GM23248 (cell line): Measurements from ENCODE around the gene TMEM117. TPM values are rescaled to one million over a fixed set of nuclear protein-coding genes. Genes with fewer than 3 reads are reported as not detected.

ENCODE experiments used
- DNase-seq: peaks from one replicate; pipeline ENCODE4 v3.0.0-alpha.2; 2015
- H2AFZ ChIP-seq: fragments of 200-600 bp; sonication (generic); 2 replicates; pipeline ENCODE4 v1.6.1; 2016; ENCODE audit warnings: antibody characterized with exemption
- H3F3A ChIP-seq: fragments of 200-600 bp; sonication (generic); 2 replicates; pipeline ENCODE4 v1.6.1; 2016; ENCODE audit warnings: mild to moderate bottlenecking, antibody characterized with exemption, mixed run types; ENCODE audit not compliant: insufficient read depth
- H3K27ac ChIP-seq: fragments of 200-600 bp; sonication (generic); 2 replicates; pipeline ENCODE4 v1.5.1; 2016; ENCODE audit warnings: mild to moderate bottlenecking
- H3K27me3 ChIP-seq: fragments of 200-600 bp; sonication (generic); replicated peaks from 2 replicates; pipeline ENCODE4 v1.6.1; 2016; ENCODE audit warnings: mild to moderate bottlenecking; ENCODE audit not compliant: insufficient read depth
- H3K36me3 ChIP-seq: fragments of 200-600 bp; sonication (generic); 2 replicates; pipeline ENCODE4 v1.6.1; 2016; ENCODE audit warnings: low read depth, mild to moderate bottlenecking
- H3K4me1 ChIP-seq: fragments of 200-600 bp; sonication (generic); 2 replicates; pipeline ENCODE4 v1.6.1; 2016; ENCODE audit warnings: mild to moderate bottlenecking; ENCODE audit not compliant: insufficient read depth
- H3K4me2 ChIP-seq: fragments of 200-600 bp; sonication (generic); one replicate; pipeline ENCODE4 v1.6.1; 2016; ENCODE audit warnings: mild to moderate bottlenecking; ENCODE audit not compliant: unreplicated experiment
- H3K4me3 ChIP-seq: fragments of 200-600 bp; sonication (generic); 2 replicates; pipeline ENCODE4 v1.5.1; 2016; ENCODE audit warnings: mild to moderate bottlenecking
- H3K79me2 ChIP-seq: fragments of 200-600 bp; sonication (generic); 2 replicates; pipeline ENCODE4 v1.6.1; 2016; ENCODE audit warnings: mild to moderate bottlenecking; ENCODE audit not compliant: insufficient read depth
- H3K9ac ChIP-seq: fragments of 200-600 bp; sonication (generic); 2 replicates; pipeline ENCODE4 v1.6.1; 2016; ENCODE audit warnings: mild to moderate bottlenecking
- H3K9me2 ChIP-seq: fragments of 200-600 bp; sonication (generic); 2 replicates; pipeline ENCODE4 v1.6.1; 2016; ENCODE audit warnings: mixed run types, mild to moderate bottlenecking, moderate library complexity; ENCODE audit not compliant: insufficient read depth
- H3K9me3 ChIP-seq: fragments of 200-600 bp; sonication (generic); one replicate; pipeline ENCODE4 v1.6.1; 2017; ENCODE audit warnings: low read depth
- H4K20me1 ChIP-seq: fragments of 200-600 bp; sonication (generic); 2 replicates; pipeline ENCODE4 v1.6.0; 2016; ENCODE audit not compliant: insufficient read depth
- EZH2 ChIP-seq: fragments of 200-600 bp; sonication (generic); IDR thresholded peaks from 2 replicates; pipeline ENCODE4 v1.6.1; 2018; ENCODE audit warnings: antibody characterized with exemption, mild to moderate bottlenecking; ENCODE audit not compliant: insufficient read depth, poor library complexity, severe bottlenecking
- EZH2phosphoT487 ChIP-seq: fragments of 200-600 bp; sonication (generic); IDR thresholded peaks from 2 replicates; pipeline ENCODE4 v1.6.1; 2018; ENCODE audit warnings: antibody characterized with exemption, moderate library complexity, mild to moderate bottlenecking, low read depth; ENCODE audit not compliant: insufficient read depth
- WGBS, 2 experiments: methylation state at CpG; one replicate each; pipeline ENCODE4 v1.1.6; 2015 to 2017; ENCODE audit warnings: low lambda C conversion rate in 2 of 2, low coverage in 1 of 2; ENCODE audit errors: missing lambda C conversion rate in 2 of 2; 5-methylcytosine and 5-hydroxymethylcytosine counted together
- in situ Hi-C: fragments of 300-500 bp; cut with MboI; formaldehyde crosslinking; loops from 2 replicates; pipeline ENCODE4 v1.15.0; 2020
- polyA plus RNA-seq: library from polyadenylated mRNA; unstranded; fragments of >200 nt; fragmentation: Nextera tagmentation; extraction: Ambion mirVana; gene quantifications from 2 replicates; pipeline ENCODE4 v1.2.1, GENCODE V29; 2016
- total RNA-seq: library from RNA; depleted of rRNA; stranded (reverse); fragments of >200 nt; shearing (Covaris generic); gene quantifications from 2 replicates; pipeline ENCODE4 v1.2.3, GENCODE V29; 2014

The TMEM117 gene
- total and polyA plus RNA-seq, 2 experiments from 2014 or later = 12.1 to 19.1 TPM

- no peaks in the 10 kb centered on the region for H3K9me2 ChIP-seq
- H3K4me3 ChIP-seq = no peak overlapping the region
- H3K79me2 ChIP-seq = no peaks in the 10 kb centered on the region
- no peak overlapping the region for H3K4me2 ChIP-seq
- H3K4me1 ChIP-seq = peaks cover 3% of the 10 kb centered on the region
- H3K27ac ChIP-seq = no peak overlapping the region
- no peak for DNase-seq
- H3K36me3 ChIP-seq = no peaks in the 10 kb centered on the region
- in situ Hi-C loops = no loop called here
- H3K9ac ChIP-seq = no peak overlapping the region
- no peak overlapping the region for H2AFZ ChIP-seq
- no peaks in the 10 kb centered on the region for H3K9me3 ChIP-seq
- no peaks in the 10 kb centered on the region for H4K20me1 ChIP-seq
- no peak for TF ChIP-seq EZH2
- TF ChIP-seq EZH2phosphoT487 = no peak
- WGBS, 2 experiments = 83 to 84% methylated on average over 8 of the region's 8 CpGs
- no peaks in the 10 kb centered on the region for H3K27me3 ChIP-seq
- no peaks in the 10 kb centered on the region for H3F3A ChIP-seq
These were observed 11.6 kb upstream of the TMEM117 start for GRCh38 chr12:43824207-43824775.

GRCh38 chr12:43826681-43827080, 9.2 kb upstream of the TMEM117 start:
- Histone ChIP-seq H3F3A (no peaks in the 10 kb centered on the region), H4K20me1 (no peaks in the 10 kb centered on the region), H3K27me3 (no peaks in the 10 kb centered on the region), H3K36me3 (no peaks in the 10 kb centered on the region), H3K9me2 (no peaks in the 10 kb centered on the region), H3K4me3 (no peak overlapping the region), H3K79me2 (no peaks in the 10 kb centered on the region), H3K4me2 (no peak overlapping the region), H2AFZ (no peak overlapping the region), H3K27ac (no peak overlapping the region), H3K9ac (no peak overlapping the region), H3K4me1 (peaks cover 8% of the 10 kb centered on the region), H3K9me3 (no peaks in the 10 kb centered on the region)
- in situ Hi-C loops = no loop called here
- 90 to 94% methylated on average over 3 of the region's 3 CpGs for WGBS, 2 experiments
- DNase-seq = no peak
- TF ChIP-seq EZH2 = no peak
- no peak for TF ChIP-seq EZH2phosphoT487

GRCh38 chr12:43827093-43827492, 8.8 kb upstream of the TMEM117 start:
- Histone ChIP-seq H3K9me2 (no peaks in the 10 kb centered on the region), H3K36me3 (no peaks in the 10 kb centered on the region), H3K4me1 (peaks cover 8% of the 10 kb centered on the region), H2AFZ (no peak overlapping the region), H3K27ac (no peak overlapping the region), H3K27me3 (no peaks in the 10 kb centered on the region), H4K20me1 (no peaks in the 10 kb centered on the region), H3K9ac (no peak overlapping the region), H3K4me2 (no peak overlapping the region), H3K79me2 (no peaks in the 10 kb centered on the region), H3K9me3 (no peaks in the 10 kb centered on the region), H3K4me3 (no peak overlapping the region), H3F3A (no peaks in the 10 kb centered on the region)
- TF ChIP-seq EZH2phosphoT487 (no peak), EZH2 (no peak)
- in situ Hi-C loops = no loop called here
- no peak for DNase-seq
- 83 to 87% methylated on average over 1 of the region's 1 CpG for WGBS, 2 experiments

GRCh38 chr12:43832463-43833168, 3.3 kb upstream of the TMEM117 start:
- Histone ChIP-seq H3K9me2 (no peaks in the 10 kb centered on the region), H3K4me2 (no peak overlapping the region), H3K79me2 (peaks cover 12% of the 10 kb centered on the region), H3K4me3 (no peak overlapping the region), H3K9ac (no peak overlapping the region), H3K27me3 (no peaks in the 10 kb centered on the region), H3K27ac (no peak overlapping the region), H3K4me1 (peaks cover 24% of the 10 kb centered on the region), H3K36me3 (no peaks in the 10 kb centered on the region), H4K20me1 (no peaks in the 10 kb centered on the region), H2AFZ (no peak overlapping the region), H3K9me3 (no peaks in the 10 kb centered on the region), H3F3A (peaks cover 14% of the 10 kb centered on the region; the same call in 1 of the 2 replicates)
- DNase-seq = no peak
- TF ChIP-seq EZH2 (no peak), EZH2phosphoT487 (no peak)
- in situ Hi-C loops = no loop called here
- 67 to 68% methylated on average over 4 of the region's 4 CpGs for WGBS, 2 experiments
